HG02870 (cell line): ENCODE data around the gene RGS19.

Experiments used
- ATAC-seq: cut with Tn5 transposase; IDR thresholded peaks from one replicate; pipeline ENCODE4 v1.9.1; 2021; ENCODE audit warnings: mild to moderate bottlenecking, moderate library complexity; ENCODE audit not compliant: unreplicated experiment

RGS19 gene

DNA sequence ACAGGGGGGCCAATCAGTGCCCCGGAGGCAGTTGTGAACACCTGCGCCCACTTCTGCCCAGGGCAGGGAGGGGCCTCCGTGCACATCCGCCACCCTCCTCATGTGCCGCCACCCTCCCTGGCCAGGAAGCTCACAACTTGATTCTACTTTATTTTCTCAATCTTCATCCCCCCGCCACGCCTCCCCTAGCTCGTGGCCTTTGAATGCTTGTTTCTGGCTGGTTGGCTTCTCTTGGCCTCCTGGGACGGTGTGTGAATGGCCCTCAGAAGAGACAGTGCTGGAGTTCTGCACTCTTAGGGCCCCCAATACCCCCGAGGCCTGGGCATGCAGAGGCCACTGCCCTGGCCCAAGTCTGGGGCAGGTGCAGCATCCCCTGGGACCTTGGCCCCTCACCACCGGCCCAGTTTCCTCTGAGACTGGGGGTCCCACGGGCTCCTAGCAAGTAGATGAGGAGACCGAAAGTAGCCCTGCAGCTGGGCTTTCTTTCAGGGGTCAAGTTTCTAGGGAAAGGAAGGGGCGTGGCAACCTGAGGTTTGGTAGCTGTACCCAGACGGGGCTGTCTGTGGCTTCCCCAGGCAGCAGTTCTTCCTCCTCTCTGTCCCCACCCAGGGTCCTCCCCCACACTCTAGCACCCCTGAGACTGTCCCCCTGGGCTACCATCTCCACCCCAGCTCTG is 1.3 kb downstream of the RGS19 start:
- no peak for ATAC-seq

DNA sequence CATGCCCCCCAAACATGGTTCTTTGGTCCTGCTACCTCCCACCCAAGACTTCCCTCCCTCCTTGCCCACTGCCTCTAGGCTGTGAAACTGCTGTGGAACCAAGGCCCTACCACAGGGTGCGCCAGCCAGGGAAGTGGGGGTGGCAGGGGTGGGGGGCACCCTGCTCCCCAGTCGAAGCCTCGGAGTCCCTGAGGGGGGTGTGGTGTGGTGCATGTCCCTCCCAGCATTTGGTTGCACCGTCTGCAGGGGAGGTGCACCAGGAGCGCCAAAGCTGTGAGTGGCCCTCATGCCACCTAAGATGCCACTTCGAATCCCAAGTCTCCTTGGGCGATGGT is 1.8 kb downstream of the RGS19 start:
- ATAC-seq: no peak

DNA sequence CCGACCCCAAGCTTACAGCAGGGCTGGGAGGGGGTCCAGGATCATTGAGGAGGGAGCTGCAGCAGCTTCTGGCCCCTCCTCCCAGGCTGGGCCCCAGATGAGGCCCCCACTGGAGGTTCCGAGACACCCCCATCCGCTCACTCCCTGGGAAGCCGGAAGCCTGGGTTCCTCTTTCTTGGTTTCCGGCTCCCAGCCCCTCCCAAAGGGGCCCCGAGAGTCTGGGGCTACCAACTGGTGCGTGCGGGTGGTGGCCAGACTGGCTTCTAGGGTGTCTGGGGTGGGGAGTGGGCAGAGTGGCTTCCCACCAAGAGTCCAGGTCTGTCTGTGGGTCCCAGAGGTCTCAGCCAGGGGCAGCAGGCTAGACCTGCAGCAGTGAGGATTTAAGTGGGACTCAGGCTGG is 2.2 kb downstream of the RGS19 start:
- no peak for ATAC-seq

- no peak for ATAC-seq
Observed at GRCh38 chr20:64076061-64076997, 3.0 kb downstream of the RGS19 start.

- ATAC-seq: no peak
Observed at GRCh38 chr20:64075556-64075955, 3.8 kb downstream of the RGS19 start.

DNA sequence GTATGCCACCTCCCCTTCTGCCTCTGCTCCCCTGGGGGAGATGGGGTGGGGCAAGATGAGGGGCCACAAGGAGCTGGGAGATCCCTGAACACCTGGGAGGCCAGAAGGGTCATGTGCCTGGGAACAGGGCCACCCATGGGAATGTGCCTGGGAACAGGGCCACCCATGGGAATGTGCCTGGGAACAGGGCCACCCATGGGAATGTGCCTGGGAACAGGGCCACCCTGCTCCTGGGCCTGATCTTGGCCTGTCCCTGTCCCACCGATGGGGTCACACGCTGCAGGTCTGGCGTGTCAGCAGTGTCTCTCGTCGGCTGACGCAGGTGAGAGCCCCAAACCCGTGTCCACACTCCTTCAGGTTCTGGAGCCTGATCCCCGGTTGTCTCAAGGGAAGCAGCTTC is 4.4 kb downstream of the RGS19 start:
- no peak for ATAC-seq

DNA sequence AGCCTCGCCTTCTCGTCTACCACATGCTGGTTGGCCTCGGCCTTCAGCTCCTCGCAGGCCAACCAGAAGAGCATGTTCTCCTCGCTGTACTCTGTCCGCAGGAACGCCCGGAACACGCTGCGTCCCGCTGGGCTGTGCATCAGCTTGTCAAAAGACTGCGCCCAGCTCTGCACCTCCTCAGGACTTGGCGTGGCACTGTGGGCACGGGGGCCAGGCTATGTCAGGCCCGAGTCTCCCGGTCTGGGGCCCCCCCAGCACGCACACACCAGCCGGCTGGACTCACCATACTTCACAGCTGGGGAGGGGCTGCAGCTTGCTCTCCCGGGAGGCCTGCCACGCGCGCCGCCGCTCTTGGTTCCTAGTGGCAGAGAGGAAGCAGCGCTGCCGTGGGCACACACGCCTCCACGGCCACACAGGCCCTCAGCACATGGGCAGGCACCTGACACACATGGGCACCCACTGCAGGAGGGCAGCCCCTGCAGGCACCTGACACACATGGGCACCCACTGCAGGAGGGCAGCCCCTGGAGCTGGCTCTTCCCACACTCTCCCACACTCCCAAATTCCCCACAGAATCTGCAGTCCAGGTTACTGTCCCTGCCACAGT is 5.0 kb downstream of the RGS19 start:
- no peak for ATAC-seq

- no peak for ATAC-seq
Observed at GRCh38 chr20:64073476-64074183, 5.7 kb downstream of the RGS19 start.

DNA sequence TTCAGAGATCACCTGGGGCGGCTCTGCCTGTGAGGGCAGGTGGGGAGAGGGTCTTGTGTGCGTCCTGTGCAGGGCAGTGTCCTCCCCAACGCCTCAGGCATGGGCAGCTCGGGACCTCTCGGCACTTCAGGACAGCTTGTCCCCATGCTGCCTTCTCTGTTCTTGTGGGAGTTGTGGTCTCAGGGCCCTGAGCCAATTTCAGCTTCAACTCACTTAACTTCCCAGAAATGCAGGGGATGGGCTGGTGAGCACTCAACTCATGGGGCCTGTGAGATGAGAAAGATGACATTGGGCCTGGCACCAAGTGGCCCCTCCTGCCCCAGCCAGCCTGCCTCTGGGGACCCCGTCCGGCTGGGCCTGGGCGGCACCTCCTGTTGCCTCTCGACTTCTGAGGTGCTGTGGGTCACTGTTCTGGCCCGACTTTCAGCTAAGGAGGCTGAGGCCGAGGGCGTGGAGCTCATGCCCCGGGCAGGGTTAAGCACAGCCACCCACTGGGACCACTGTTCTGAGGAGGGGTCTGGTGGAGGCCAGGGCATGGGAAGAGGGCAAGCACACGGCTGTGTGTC is 6.7 kb downstream of the RGS19 start:
- ATAC-seq: no peak

- no peak for ATAC-seq
Observed at GRCh38 chr20:64071341-64072332, 7.7 kb downstream of the RGS19 start.

DNA sequence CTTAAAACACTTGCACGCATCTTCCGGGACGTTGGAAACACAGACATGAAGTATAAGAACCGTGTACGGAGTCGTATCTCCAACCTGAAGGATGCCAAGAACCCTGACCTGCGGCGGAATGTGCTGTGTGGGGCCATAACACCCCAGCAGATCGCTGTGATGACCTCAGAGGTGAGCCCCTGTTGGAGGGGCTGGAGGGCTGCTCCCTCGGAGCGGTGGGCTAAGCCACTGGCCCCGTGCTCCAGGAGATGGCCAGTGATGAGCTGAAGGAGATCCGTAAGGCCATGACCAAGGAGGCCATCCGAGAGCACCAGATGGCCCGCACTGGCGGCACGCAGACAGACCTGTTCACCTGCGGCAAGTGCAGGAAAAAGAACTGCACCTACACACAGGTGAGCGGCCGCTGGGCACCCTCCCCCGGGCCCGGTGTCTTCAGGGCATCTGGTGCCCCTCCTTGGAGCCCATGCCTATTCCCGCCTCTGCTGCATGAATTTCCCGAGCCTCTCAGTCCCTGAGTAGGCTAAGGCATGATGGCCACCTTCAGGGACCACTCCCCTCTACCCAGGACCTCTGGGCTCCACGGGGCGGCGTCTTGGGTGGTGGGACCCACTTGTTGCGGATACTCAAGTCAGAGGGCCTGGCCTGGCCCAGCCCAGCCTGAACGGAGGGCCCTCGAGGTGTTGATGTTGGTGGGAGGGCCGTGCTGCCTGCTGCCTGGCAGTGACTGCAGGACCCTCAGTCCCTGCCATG is 8.9 kb downstream of the RGS19 start:
- ATAC-seq: no peak

GRCh38 chr20:64069614-64070243 is 9.6 kb downstream of the RGS19 start:
- ATAC-seq: no peak

- no peak for ATAC-seq
Observed at GRCh38 chr20:64069209-64069613, 10.1 kb downstream of the RGS19 start.

GRCh38 chr20:64068386-64069208 is 10.7 kb downstream of the RGS19 start:
- no peak for ATAC-seq

DNA sequence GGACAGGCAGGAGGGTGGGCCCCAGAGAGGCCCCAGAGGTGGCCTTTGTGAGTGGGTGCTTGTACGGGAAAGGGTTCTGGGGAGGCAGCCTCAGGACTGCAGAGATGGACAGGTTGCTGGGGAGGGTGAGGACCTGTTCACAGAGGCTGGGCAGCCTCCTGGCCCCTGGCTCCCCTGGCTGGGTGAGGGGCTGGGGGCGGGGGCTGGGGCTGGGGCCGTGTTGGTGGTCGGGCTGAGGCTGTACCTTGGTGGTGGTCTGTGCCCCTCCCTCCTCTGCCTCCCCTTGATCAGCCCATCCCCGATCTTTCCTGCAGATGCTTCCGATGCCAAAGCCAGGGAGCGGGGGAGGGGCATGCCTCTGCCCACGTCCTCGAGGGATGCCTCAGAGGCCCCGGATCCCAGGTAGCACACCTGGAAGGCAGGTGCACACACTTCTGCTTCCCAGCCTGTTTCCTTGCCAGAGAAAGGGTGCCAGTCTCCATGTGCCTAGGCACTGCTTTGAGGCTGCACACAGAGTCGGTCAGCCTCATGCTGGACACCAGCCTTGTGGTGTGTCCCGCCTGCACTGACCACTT is 11.5 kb downstream of the RGS19 start:
- ATAC-seq: no peak

DNA sequence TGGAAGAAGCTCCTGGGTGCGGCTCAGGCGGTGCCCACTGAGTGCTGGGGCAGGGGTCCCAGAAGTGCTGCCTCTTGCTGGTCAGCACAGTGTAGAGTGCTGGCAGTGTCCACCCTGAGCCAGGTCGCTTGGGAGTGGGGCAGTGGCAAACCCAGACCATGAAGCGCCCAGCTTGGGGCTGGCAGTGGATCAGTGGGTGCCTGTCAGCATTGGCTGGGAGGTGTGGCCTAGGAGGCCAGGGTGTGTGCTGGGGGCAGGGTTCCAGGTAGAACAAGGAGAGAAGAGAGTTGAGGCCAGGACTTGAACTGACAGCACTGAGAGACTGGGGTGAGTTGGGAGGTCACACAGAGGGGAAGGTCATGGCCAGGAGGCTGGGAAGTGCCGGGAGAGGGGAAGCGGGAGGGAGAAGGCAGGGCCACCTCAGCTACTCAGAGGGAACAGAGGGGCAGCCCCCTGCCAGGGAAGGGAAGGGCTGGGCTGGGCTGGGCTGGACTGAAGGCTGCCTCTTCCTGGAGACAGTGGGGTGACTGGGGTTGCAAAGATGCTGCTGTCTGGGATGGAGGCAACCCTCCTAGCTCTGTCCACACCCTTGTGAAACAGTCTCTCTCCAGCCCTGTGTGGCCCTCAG is 12.2 kb downstream of the RGS19 start:
- no peak for ATAC-seq

- no peak for ATAC-seq
Observed at GRCh38 chr20:64065974-64066343, 13.4 kb downstream of the RGS19 start.
